GM23248 (cell line): ENCODE data around the gene KEL.

Experiments used
- EZH2 ChIP-seq: fragments of 200-600 bp; sonication (generic); IDR thresholded peaks from 2 replicates; pipeline ENCODE4 v1.6.1; 2018; ENCODE audit warnings: antibody characterized with exemption, mild to moderate bottlenecking; ENCODE audit not compliant: insufficient read depth, poor library complexity, severe bottlenecking
- EZH2phosphoT487 ChIP-seq: fragments of 200-600 bp; sonication (generic); IDR thresholded peaks from 2 replicates; pipeline ENCODE4 v1.6.1; 2018; ENCODE audit warnings: antibody characterized with exemption, moderate library complexity, mild to moderate bottlenecking, low read depth; ENCODE audit not compliant: insufficient read depth

- TF ChIP-seq EZH2 (no peak), EZH2phosphoT487 (no peak)
Observed at GRCh38 chr7:142927949-142928348, 34.2 kb downstream of the KEL start.
